Tibial nerve (tissue), 4 donors: ENCODE data around the gene CENPP. TPM values are rescaled to one million over a fixed set of nuclear protein-coding genes. Genes with fewer than 3 reads are reported as not detected.
"Not testable (repeated sequence)": the region's sequence is repeated elsewhere in the genome, so short reads cannot be mapped to it uniquely, and the experiment has no call there.

Source experiments
- DNase-seq, 2 donors: peaks; one replicate each; pipeline ENCODE4 v3.0.0-alpha.2; 2019; ENCODE audit warnings: low spot score in 2 of 2
- H3K27ac ChIP-seq, 4 donors: fragments of 200-600 bp; sonication (generic) in 3 of 4; one replicate each; pipeline ENCODE4 v1.5.1; 2017 to 2019; ENCODE audit warnings: mild to moderate bottlenecking in 1 of 4
- H3K27me3 ChIP-seq, 2 donors: fragments of 200-600 bp; sonication (generic) in 1 of 2; one replicate each; pipeline versions ENCODE4 v1.5.1 to v1.6.0; 2017 to 2019
- H3K36me3 ChIP-seq, 3 donors: fragments of 200-600 bp; sonication (generic); one replicate each; pipeline ENCODE4 v1.5.1; 2018 to 2019
- H3K4me1 ChIP-seq, 4 donors: fragments of 200-600 bp; sonication (generic) in 3 of 4; one replicate each; pipeline ENCODE4 v1.5.1; 2017 to 2019
- H3K4me3 ChIP-seq, 4 donors: fragments of 200-600 bp; sonication (generic) in 3 of 4; one replicate each; pipeline ENCODE4 v1.5.1; 2017 to 2019; ENCODE audit warnings: mild to moderate bottlenecking in 1 of 4, moderate library complexity in 1 of 4
- H3K9me3 ChIP-seq, 4 donors: fragments of 200-600 bp; sonication (generic) in 3 of 4; one replicate each; pipeline ENCODE4 v1.5.1; 2017 to 2019
- CTCF ChIP-seq, 5 experiments: fragments of 200-600 bp in 3 of 5; fragments of 450-650 bp in 2 of 5; sonication (generic) in 3 of 5; IDR thresholded peaks; one replicate each; pipeline ENCODE4 v1.5.1; 2016 to 2019; ENCODE audit warnings: antibody characterized with exemption in 5 of 5, mild to moderate bottlenecking in 3 of 5, moderate library complexity in 2 of 5
- EP300 ChIP-seq, 2 donors: sonication (generic); formaldehyde crosslinking; IDR thresholded peaks; one replicate each; pipeline ENCODE4 v1.6.1; 2017; ENCODE audit warnings: antibody characterized with exemption in 2 of 2, mild to moderate bottlenecking in 1 of 2
- POLR2A ChIP-seq, 2 donors: fragments of 450-650 bp; IDR thresholded peaks; one replicate each; pipeline ENCODE4 v1.6.1; 2017; ENCODE audit warnings: antibody characterized with exemption in 2 of 2, mild to moderate bottlenecking in 2 of 2, moderate library complexity in 2 of 2
- WGBS, 2 donors: methylation state at CpG; one replicate each; pipeline ENCODE4 v1.1.5; 2018; 5-methylcytosine and 5-hydroxymethylcytosine counted together
- total RNA-seq, 4 donors: library from RNA; depleted of rRNA; stranded (reverse); fragments of >200 nt; gene quantifications; one replicate each; pipeline ENCODE4 v1.1.0, GENCODE V29; 2016

The CENPP gene
- total RNA-seq, 4 donors from 2014 or later = 5.0 to 17.1 (median 6.9) TPM

DNA sequence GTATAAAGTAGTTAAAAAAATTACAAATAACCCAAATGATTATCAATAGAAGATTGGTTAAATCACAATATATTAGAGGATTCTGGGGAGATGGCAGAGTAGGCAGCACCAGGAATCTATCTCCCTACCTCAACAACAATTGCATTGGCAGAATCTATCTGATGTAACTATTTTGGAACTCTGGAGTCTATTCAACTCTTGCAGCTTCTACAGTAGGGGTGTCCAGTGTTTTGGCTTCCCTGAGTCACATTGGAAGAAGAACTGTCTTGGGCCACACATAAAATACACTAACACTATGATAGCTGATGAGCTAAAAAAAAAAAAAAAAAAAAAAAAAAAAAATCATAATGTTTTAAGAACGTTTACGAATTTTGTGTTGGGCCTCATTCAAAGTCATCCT lies 239.2 kb downstream of the CENPP start:
- 62% methylated on average over 2 of the region's 2 CpGs for WGBS, 2 donors
- Histone ChIP-seq H3K36me3 (no peaks in the 10 kb centered on the region), H3K27ac (no peak overlapping the region), H3K4me1 (peaks cover 0 to 28% (median 0%) of the 10 kb centered on the region in 4 donors), H3K27me3 (no peaks in the 10 kb centered on the region), H3K9me3 (peaks cover 0 to 11% (median 1%) of the 10 kb centered on the region in 4 donors), H3K4me3 (no peak overlapping the region)
- DNase-seq = no peak
- no peak for TF ChIP-seq POLR2A (IDR thresholded peaks at IDR 0.05)
- no peak for TF ChIP-seq EP300 (IDR thresholded peaks at IDR 0.05)
- TF ChIP-seq CTCF (IDR thresholded peaks at IDR 0.05) = no peak

DNA sequence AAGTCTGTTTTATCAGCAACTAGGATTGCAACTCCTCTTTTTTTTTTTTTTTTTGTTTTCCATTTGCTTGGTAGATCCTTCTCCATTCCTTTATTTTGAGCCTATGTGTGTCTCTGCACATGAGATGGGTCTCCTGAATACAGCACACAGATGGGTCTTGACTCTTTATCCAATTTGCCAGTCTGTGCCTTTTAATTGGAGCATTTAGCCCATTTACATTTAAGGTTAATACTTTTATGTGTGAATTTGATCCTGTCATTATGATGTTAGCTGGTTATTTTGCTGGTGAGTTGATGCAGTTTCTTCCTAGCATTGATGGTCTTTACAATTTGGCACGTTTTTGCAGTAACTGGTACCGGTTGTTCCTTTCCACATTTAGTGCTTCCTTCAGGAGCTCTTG lies 246.1 kb downstream of the CENPP start:
- not testable (repeated sequence) for H3K27ac ChIP-seq, H3K36me3 ChIP-seq, DNase-seq, H3K27me3 ChIP-seq, H3K4me3 ChIP-seq, H3K4me1 ChIP-seq
- WGBS, 2 donors = 89 to 92% methylated on average over 2 of the region's 2 CpGs
- peaks cover 0 to 19% (median under 1%) of the 10 kb centered on the region in 4 donors for H3K9me3 ChIP-seq

DNA sequence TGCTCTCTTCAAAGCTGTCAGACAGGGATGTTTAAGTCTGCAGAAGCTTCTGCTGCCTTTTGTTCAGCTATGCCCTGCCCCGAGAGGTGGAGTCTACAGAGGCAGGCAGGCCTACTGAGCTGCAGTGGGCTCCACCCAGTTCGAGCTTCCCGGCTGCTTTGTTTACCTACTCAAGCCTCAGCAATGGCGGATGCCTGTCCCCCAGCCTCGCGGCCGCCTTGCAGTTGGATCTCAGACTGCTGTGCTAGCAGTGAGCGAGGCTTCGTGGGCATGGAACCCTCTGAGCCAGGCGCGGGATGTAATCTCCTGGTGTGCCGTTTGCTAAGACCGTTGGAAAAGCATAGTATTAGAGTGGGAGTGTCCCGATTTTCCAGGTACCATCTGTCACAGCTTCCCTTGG lies 247.9 kb downstream of the CENPP start:
- WGBS, 2 donors = 98% methylated on average over 11 to 14 of the region's 14 CpGs
- H3K9me3 ChIP-seq = peaks cover 0 to 19% (median 0%) of the 10 kb centered on the region in 4 donors
- DNase-seq, H3K36me3 ChIP-seq, H3K4me3 ChIP-seq, H3K27me3 ChIP-seq, H3K4me1 ChIP-seq, H3K27ac ChIP-seq: not testable (repeated sequence)

DNA sequence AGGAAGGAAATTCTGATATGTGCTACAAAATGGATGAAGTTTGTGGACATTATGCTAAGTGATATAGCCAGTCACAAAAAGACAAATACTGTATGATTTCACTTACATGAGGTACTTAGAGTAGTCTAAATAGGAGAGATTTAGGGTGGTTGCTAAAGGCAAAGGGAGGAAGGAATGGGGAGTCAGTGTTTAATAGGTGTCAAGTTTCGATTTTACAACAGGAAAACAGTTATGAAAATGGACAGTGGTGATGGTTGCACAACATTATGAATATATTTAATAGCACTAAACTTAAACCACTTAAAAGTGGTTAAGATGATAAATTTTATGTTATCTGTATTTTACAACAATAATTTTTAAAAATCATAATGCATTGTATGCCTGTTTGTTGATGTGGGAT lies 250.4 kb downstream of the CENPP start:
- Histone ChIP-seq H3K27me3 (no peaks in the 10 kb centered on the region), H3K4me3 (no peak overlapping the region), H3K36me3 (no peaks in the 10 kb centered on the region), H3K27ac (no peak overlapping the region), H3K4me1 (no peaks in the 10 kb centered on the region), H3K9me3 (peaks cover 0 to 12% (median 0%) of the 10 kb centered on the region in 4 donors)
- WGBS, 2 donors = 67 to 76% methylated on average over 1 of the region's 1 CpG
- no peak for DNase-seq
- TF ChIP-seq EP300 (IDR thresholded peaks at IDR 0.05) (no peak), CTCF (IDR thresholded peaks at IDR 0.05) (no peak), POLR2A (IDR thresholded peaks at IDR 0.05) (no peak)

DNA sequence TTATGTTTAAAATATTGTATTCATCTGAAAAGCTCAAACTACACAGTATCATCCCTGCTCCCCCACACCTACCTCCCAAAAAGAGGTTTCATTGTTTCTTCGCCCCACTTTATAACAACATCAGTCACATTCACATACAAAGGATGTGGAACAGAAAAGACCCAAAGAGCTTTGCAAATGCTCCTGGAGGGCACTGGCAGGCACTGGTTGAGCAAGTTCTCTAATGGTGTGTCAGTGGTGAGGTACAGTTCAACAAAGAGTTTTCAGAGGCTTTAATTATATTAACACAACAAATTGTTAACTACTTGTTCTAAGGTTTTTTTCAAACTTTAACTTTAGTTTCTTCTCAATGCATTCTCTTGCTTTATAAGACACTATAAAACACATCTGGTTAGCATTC lies 264.2 kb downstream of the CENPP start:
- no peaks in the 10 kb centered on the region for H3K36me3 ChIP-seq
- peaks cover 0 to 7% (median 0%) of the 10 kb centered on the region in 4 donors for H3K9me3 ChIP-seq
- H3K27ac ChIP-seq = no peak overlapping the region
- H3K27me3 ChIP-seq = no peaks in the 10 kb centered on the region
- no peak overlapping the region for H3K4me3 ChIP-seq
- H3K4me1 ChIP-seq = peaks cover 0 to 25% (median 6%) of the 10 kb centered on the region in 4 donors
- TF ChIP-seq CTCF (IDR thresholded peaks at IDR 0.05) (no peak), EP300 (IDR thresholded peaks at IDR 0.05) (no peak), POLR2A (IDR thresholded peaks at IDR 0.05) (no peak)
- WGBS, 2 donors = 51% methylated on average over 1 of the region's 1 CpG
- no peak for DNase-seq

GRCh38 chr9:92590377-92590776 lies 264.6 kb downstream of the CENPP start:
- DNase-seq = peak in 1 of 2 donors; percentile 80
- TF ChIP-seq CTCF (IDR thresholded peaks at IDR 0.05) (no peak), POLR2A (IDR thresholded peaks at IDR 0.05) (no peak), EP300 (IDR thresholded peaks at IDR 0.05) (peak in 1 of 2 donors; percentile 90)
- H3K27ac ChIP-seq = peak overlapping the region in 1 of 4 donors; percentile 1

More at GRCh38 chr9:92590377-92590776, 264.6 kb downstream of the CENPP start:
- WGBS, 2 donors = 12 to 20% methylated on average over 3 of the region's 3 CpGs
- Histone ChIP-seq H3K4me3 (no peak overlapping the region), H3K27me3 (no peaks in the 10 kb centered on the region), H3K36me3 (no peaks in the 10 kb centered on the region), H3K4me1 (peaks cover 0 to 25% (median 6%) of the 10 kb centered on the region in 4 donors), H3K9me3 (peaks cover 0 to 7% (median 0%) of the 10 kb centered on the region in 4 donors)
